SK-N-SH (cell line): ENCODE measurements around the gene MEF2B. TPM values are rescaled to one million over a fixed set of nuclear protein-coding genes. Genes with fewer than 3 reads are reported as not detected.

Source experiments
- CTCF ChIA-PET: fragments of 300-600, 350-600 bp; formaldehyde crosslinking; extraction: SDS; loops from one replicate; lab custom pipeline; 2021; lab: Yijun Ruan, JAX
- POLR2A ChIA-PET: fragments of 350-600 bp; sonication (Branson Sonifier 250); formaldehyde crosslinking; extraction: SDS; loops from one replicate; lab custom pipeline; 2020; ENCODE audit warnings: antibody characterized with exemption, inconsistent platforms; lab: Yijun Ruan, JAX
- DNase-seq: peaks from one replicate; pipeline ENCODE4 v3.0.0; 2012
- H2AFZ ChIP-seq: fragments of 200-600 bp; sonication (generic); 2 replicates; pipeline ENCODE4 v1.8.1; 2016; ENCODE audit warnings: antibody characterized with exemption, mild to moderate bottlenecking, low read depth
- H3F3A ChIP-seq: fragments of 200-600 bp; sonication (generic); replicated peaks from 2 replicates; pipeline ENCODE3; 2016; ENCODE audit warnings: antibody characterized with exemption, mild to moderate bottlenecking; ENCODE audit not compliant: insufficient read depth
- H3K27ac ChIP-seq, 2 experiments: fragments of 200-500 bp in 1 of 2; fragments of 200-600 bp in 1 of 2; sonication (Bioruptor generic) in 1 of 2; sonication (generic), shearing (Covaris generic) in 1 of 2; 2 replicates each; pipeline versions ENCODE4 v1.5.1 to v1.6.1; 2014 to 2016; ENCODE audit warnings: low read depth in 2 of 2, inconsistent platforms in 1 of 2, low read length in 1 of 2, mild to moderate bottlenecking in 1 of 2, mixed read lengths in 1 of 2
- H3K27me3 ChIP-seq: fragments of 200-600 bp; sonication (generic), shearing (Covaris generic); 2 replicates; pipeline ENCODE4 v1.6.1; 2016; ENCODE audit warnings: mixed run types; ENCODE audit not compliant: insufficient read depth
- H3K36me3 ChIP-seq, 2 experiments: fragments of 200-500 bp in 1 of 2; fragments of 200-600 bp in 1 of 2; sonication (Bioruptor generic) in 1 of 2; sonication (generic) in 1 of 2; replicated peaks in 1 of 2; 2 replicates each; pipeline versions ENCODE3 to v1.5.1; 2014 to 2016; ENCODE audit warnings: low read length in 1 of 2, mild to moderate bottlenecking in 1 of 2; ENCODE audit not compliant: insufficient read depth in 2 of 2, control insufficient read depth in 1 of 2
- H3K4me1 ChIP-seq, 2 experiments: fragments of 200-500 bp in 1 of 2; fragments of 200-600 bp in 1 of 2; sonication (Bioruptor generic) in 1 of 2; sonication (generic), shearing (Covaris generic) in 1 of 2; 2 replicates each; pipeline versions ENCODE4 v1.5.1 to v1.6.1; 2014 to 2016; ENCODE audit warnings: low read depth in 1 of 2, low read length in 1 of 2, mixed run types in 1 of 2; ENCODE audit not compliant: insufficient read depth in 2 of 2, control insufficient read depth in 1 of 2
- H3K4me2 ChIP-seq: fragments of 200-600 bp; sonication (generic), shearing (Covaris generic); 2 replicates; pipeline ENCODE4 v1.6.1; 2017; ENCODE audit warnings: mixed run types
- H3K4me3 ChIP-seq, 2 experiments: fragments of 200-500 bp in 1 of 2; fragments of 200-600 bp in 1 of 2; sonication (Bioruptor generic) in 1 of 2; sonication (generic), shearing (Covaris generic) in 1 of 2; 2 replicates each; pipeline versions ENCODE4 v1.5.1 to v1.8.1; 2014 to 2016; ENCODE audit warnings: low read depth in 2 of 2, inconsistent platforms in 1 of 2, low read length in 1 of 2, mild to moderate bottlenecking in 1 of 2, mixed read lengths in 1 of 2, moderate library complexity in 1 of 2
- H3K79me2 ChIP-seq: fragments of 200-600 bp; sonication (generic); 2 replicates; pipeline ENCODE4 v1.8.1; 2017; ENCODE audit warnings: mild to moderate bottlenecking; ENCODE audit not compliant: insufficient read depth
- H3K9ac ChIP-seq: fragments of 200-600 bp; sonication (generic); 2 replicates; pipeline ENCODE4 v1.6.1; 2017; ENCODE audit warnings: mixed run types
- H3K9me2 ChIP-seq: fragments of 200-600 bp; sonication (generic); 2 replicates; pipeline ENCODE4 v1.6.1; 2017; ENCODE audit warnings: mixed run types
- H3K9me3 ChIP-seq: fragments of 200-600 bp; sonication (generic); 2 replicates; pipeline ENCODE4 v1.6.1; 2017; ENCODE audit warnings: mixed run types, mild to moderate bottlenecking, moderate library complexity
- H4K20me1 ChIP-seq: fragments of 200-600 bp; sonication (generic); 2 replicates; pipeline ENCODE4 v1.6.1; 2017; ENCODE audit warnings: mild to moderate bottlenecking, mixed run types; ENCODE audit not compliant: insufficient read depth
- CTCF ChIP-seq: fragments of 200-600 bp; sonication (generic); IDR thresholded peaks from 2 replicates; pipeline ENCODE4 v1.6.1; 2017; ENCODE audit warnings: antibody characterized with exemption, mild to moderate bottlenecking, moderate library complexity
- FOSL2 ChIP-seq: IDR thresholded peaks from 2 replicates; pipeline ENCODE4 v1.4.0; 2012; ENCODE audit warnings: low read depth, mild to moderate bottlenecking, moderate library complexity, borderline replicate concordance
- FOXJ3 ChIP-seq: sonication (generic); formaldehyde crosslinking; IDR thresholded peaks from 2 replicates; pipeline ENCODE4 v1.5.1; 2020; ENCODE audit warnings: mild to moderate bottlenecking, missing genetic modification reagents
- FOXM1 ChIP-seq: IDR thresholded peaks from 2 replicates; pipeline ENCODE4 v1.4.0; 2012; ENCODE audit warnings: low read depth, mild to moderate bottlenecking
- GABPA ChIP-seq: IDR thresholded peaks from 2 replicates; pipeline ENCODE4 v1.4.0; 2012; ENCODE audit warnings: low read depth, mild to moderate bottlenecking
- IRF3 ChIP-seq: fragments of 150-350 bp; IDR thresholded peaks from 2 replicates; pipeline ENCODE4 v1.6.1; 2016; ENCODE audit warnings: mild to moderate bottlenecking, low read depth, low read length
- JUND ChIP-seq: IDR thresholded peaks from 2 replicates; pipeline ENCODE4 v1.4.0; 2012
- MEF2A ChIP-seq: IDR thresholded peaks from 2 replicates; pipeline ENCODE4 v1.4.0; 2012; ENCODE audit warnings: low read depth, borderline replicate concordance
- MXI1 ChIP-seq: IDR thresholded peaks from 2 replicates; pipeline ENCODE4 v1.6.1; 2012; ENCODE audit warnings: mild to moderate bottlenecking, low read depth, low read length, improper control_type of control experiment
- PBX3 ChIP-seq: IDR thresholded peaks from 2 replicates; pipeline ENCODE4; 2012
- POLR2AphosphoS5 ChIP-seq: IDR thresholded peaks from 2 replicates; pipeline ENCODE4 v1.6.1; 2012; ENCODE audit warnings: low read depth, low read length
- RCOR1 ChIP-seq: fragments of 150-350 bp; IDR thresholded peaks from 2 replicates; pipeline ENCODE4 v1.6.1; 2017; ENCODE audit warnings: antibody characterized with exemption, low read length
- RFX5 ChIP-seq: IDR thresholded peaks from 2 replicates; pipeline ENCODE4 v1.6.1; 2012; ENCODE audit warnings: mild to moderate bottlenecking, improper control_type of control experiment, low read length
- RXRA ChIP-seq: IDR thresholded peaks from 2 replicates; pipeline ENCODE4 v1.4.0; 2012; ENCODE audit warnings: low read depth, mild to moderate bottlenecking, borderline replicate concordance
- SIN3A ChIP-seq: IDR thresholded peaks from 2 replicates; pipeline ENCODE4 v1.6.1; 2012; ENCODE audit warnings: low read depth, mild to moderate bottlenecking, low read length, moderate library complexity, borderline replicate concordance
- SMC3 ChIP-seq: IDR thresholded peaks from 2 replicates; pipeline ENCODE4 v1.6.1; 2012; ENCODE audit warnings: low read depth, low read length, improper control_type of control experiment
- TAF1 ChIP-seq: IDR thresholded peaks from 2 replicates; pipeline ENCODE4 v1.6.1; 2012; ENCODE audit warnings: low read depth, mild to moderate bottlenecking, low read length, moderate library complexity, borderline replicate concordance
- TCF12 ChIP-seq: IDR thresholded peaks from 2 replicates; pipeline ENCODE4 v1.4.0; 2012
- TEAD4 ChIP-seq: IDR thresholded peaks from 2 replicates; pipeline ENCODE4 v1.4.0; 2012; ENCODE audit warnings: mild to moderate bottlenecking, borderline replicate concordance; ENCODE audit not compliant: insufficient read depth
- USF2 ChIP-seq: fragments of 150-350 bp; IDR thresholded peaks from 2 replicates; pipeline ENCODE4 v1.6.1; 2017; ENCODE audit warnings: antibody characterized with exemption, low read length, low read depth, borderline replicate concordance
- YY1 ChIP-seq: IDR thresholded peaks from 2 replicates; pipeline ENCODE4 v1.4.0; 2012; ENCODE audit warnings: low read depth, mild to moderate bottlenecking
- ZBTB33 ChIP-seq: IDR thresholded peaks from 2 replicates; pipeline ENCODE4 v1.4.0; 2012; ENCODE audit warnings: low read depth, borderline replicate concordance
- WGBS: methylation state at CpG from one replicate; pipeline ENCODE4 v1.1.6; 2017; ENCODE audit warnings: low lambda C conversion rate; 5-methylcytosine and 5-hydroxymethylcytosine counted together
- polyA plus RNA-seq, 3 experiments: library from polyadenylated mRNA; depleted of rRNA; stranded (reverse); fragments of >200 nt; gene quantifications; 2 replicates each; pipeline ENCODE4 v1.2.3, GENCODE V29; 2012

MEF2B gene
- polyA plus RNA-seq, 1 of the 3 experiments (the other 2 are of a cell fraction) = 1.0 TPM

- DNase-seq = no peak
- no peaks in the 10 kb centered on the region for H3K9me2 ChIP-seq
- H3K9me3 ChIP-seq = no peaks in the 10 kb centered on the region
- H3K4me2 ChIP-seq = no peak overlapping the region
- H3F3A ChIP-seq = no peaks in the 10 kb centered on the region
- H3K4me3 ChIP-seq = no peak overlapping the region
- H4K20me1 ChIP-seq = no peaks in the 10 kb centered on the region
- no peaks in the 10 kb centered on the region for H3K36me3 ChIP-seq
- POLR2A ChIA-PET = no interaction called here
- peaks cover 0 to 2% of the 10 kb centered on the region in 2 experiments; a peak in 2 of 4 replicates for H3K4me1 ChIP-seq
- H3K27ac ChIP-seq = no peak overlapping the region
- 82% methylated on average over 3 of the region's 3 CpGs for WGBS
- CTCF ChIA-PET = interaction anchor here (1.0 to 10.6 kb wide), 2 partner anchors 9 to 20 kb away, joined by 4 to 99 read pairs; no protein-coding TSS in a partner anchor
- H3K27me3 ChIP-seq = no peaks in the 10 kb centered on the region
- H3K79me2 ChIP-seq = no peaks in the 10 kb centered on the region
- H2AFZ ChIP-seq = no peak overlapping the region
- no peak overlapping the region for H3K9ac ChIP-seq
- no peak for TF ChIP-seq RFX5
- TF ChIP-seq SIN3A = no peak
- TF ChIP-seq TCF12 = no peak
- no peak for TF ChIP-seq ZBTB33
- TF ChIP-seq MEF2A = no peak
- TF ChIP-seq FOXM1 = no peak
- no peak for TF ChIP-seq GABPA
- TF ChIP-seq RXRA = no peak
Measured at GRCh38 chr19:19167612-19168011, 2.5 kb downstream of the MEF2B start.

- WGBS = 86% methylated on average over 1 of the region's 1 CpG
- ChIA-PET POLR2A (no interaction called here), CTCF (interaction anchor here (1.0 to 3.7 kb wide), 2 partner anchors 10 to 19 kb away, joined by 3 to 22 read pairs; no protein-coding TSS in a partner anchor)
- no peaks in the 10 kb centered on the region for H3K27me3 ChIP-seq
- no peak for DNase-seq
- no peaks in the 10 kb centered on the region for H3K36me3 ChIP-seq
- TF ChIP-seq POLR2AphosphoS5 (no peak), PBX3 (no peak), MXI1 (no peak), USF2 (no peak), FOXM1 (no peak), SMC3 (no peak), FOSL2 (no peak), CTCF (no peak), TAF1 (no peak), RCOR1 (no peak), YY1 (no peak), IRF3 (no peak), JUND (no peak), TEAD4 (no peak), FOXJ3 (no peak), MEF2A (no peak)
- H3K27ac ChIP-seq = no peak overlapping the region
- no peaks in the 10 kb centered on the region for H3K9me2 ChIP-seq
- H3K4me3 ChIP-seq = no peak overlapping the region
- no peaks in the 10 kb centered on the region for H3K9me3 ChIP-seq
- peaks cover 0 to 1% of the 10 kb centered on the region in 2 experiments; a peak in 1 of 4 replicates for H3K4me1 ChIP-seq
- no peak overlapping the region for H3K9ac ChIP-seq
- no peaks in the 10 kb centered on the region for H3K79me2 ChIP-seq
- no peaks in the 10 kb centered on the region for H3F3A ChIP-seq
- H4K20me1 ChIP-seq = no peaks in the 10 kb centered on the region
- no peak overlapping the region for H2AFZ ChIP-seq
- H3K4me2 ChIP-seq = no peak overlapping the region
Measured at GRCh38 chr19:19165396-19165795, 4.7 kb downstream of the MEF2B start.
